ENCODE data around the gene KIAA0232.
"Not testable (repeated sequence)": the region's sequence is repeated elsewhere in the genome, so short reads cannot be mapped to it uniquely, and the experiment has no call there.

KIAA0232 gene

GRCh38 chr4:6804082-6804752, 21.7 kb downstream of the KIAA0232 start:
- no peak for DNase-seq (ENCODE audit: low read depth in 2 of 2)

GRCh38 chr4:6806924-6807626, 24.5 kb downstream of the KIAA0232 start:
- no peak for DNase-seq (ENCODE audit: low read depth in 2 of 2)

GRCh38 chr4:6808259-6808658, 25.7 kb downstream of the KIAA0232 start:
- DNase-seq (ENCODE audit: low read depth in 2 of 2), result no peak

- no peak for DNase-seq (ENCODE audit: low read depth in 2 of 2)
Observed at GRCh38 chr4:6811165-6811564, 28.6 kb downstream of the KIAA0232 start.

- no peak for DNase-seq (ENCODE audit: low read depth in 2 of 2)
Observed at GRCh38 chr4:6812766-6813165, 30.2 kb downstream of the KIAA0232 start.

GRCh38 chr4:6813725-6814124, 31.2 kb downstream of the KIAA0232 start:
- no peak for DNase-seq (ENCODE audit: low read depth in 2 of 2)

- DNase-seq (ENCODE audit: low read depth in 2 of 2), result no peak
Observed at GRCh38 chr4:6815029-6815836, 32.7 kb downstream of the KIAA0232 start.

- DNase-seq (ENCODE audit: low read depth in 2 of 2), result no peak
Observed at GRCh38 chr4:6819295-6819694, 36.8 kb downstream of the KIAA0232 start.

GRCh38 chr4:6820695-6821094, 38.2 kb downstream of the KIAA0232 start:
- no peak for DNase-seq (ENCODE audit: low read depth in 2 of 2)

- DNase-seq (ENCODE audit: low read depth in 2 of 2), result no peak
Observed at GRCh38 chr4:6824071-6824470, 41.5 kb downstream of the KIAA0232 start.

- no peak for DNase-seq (ENCODE audit: low read depth in 2 of 2)
Observed at GRCh38 chr4:6824772-6825402, 42.4 kb downstream of the KIAA0232 start.

GRCh38 chr4:6825403-6825802, 42.9 kb downstream of the KIAA0232 start:
- no peak for DNase-seq (ENCODE audit: low read depth in 2 of 2)

- DNase-seq (ENCODE audit: low read depth in 2 of 2), result no peak
Observed at GRCh38 chr4:6826781-6827508, 44.4 kb downstream of the KIAA0232 start.

GRCh38 chr4:6829086-6829485, 46.6 kb downstream of the KIAA0232 start:
- DNase-seq (ENCODE audit: low read depth in 2 of 2), result no peak

GRCh38 chr4:6834867-6835266, 52.3 kb downstream of the KIAA0232 start:
- no peak for DNase-seq (ENCODE audit: low read depth in 2 of 2)

GRCh38 chr4:6835616-6836015, 53.1 kb downstream of the KIAA0232 start:
- not testable (repeated sequence) for DNase-seq (ENCODE audit: low read depth in 2 of 2)

- not testable (repeated sequence) for DNase-seq (ENCODE audit: low read depth in 2 of 2)
Observed at GRCh38 chr4:6837106-6837505, 54.6 kb downstream of the KIAA0232 start.

- DNase-seq (ENCODE audit: low read depth in 2 of 2), result no peak
Observed at GRCh38 chr4:6839579-6839978, 57.1 kb downstream of the KIAA0232 start.

- no peak for DNase-seq (ENCODE audit: low read depth in 2 of 2)
Observed at GRCh38 chr4:6840062-6840976, 57.8 kb downstream of the KIAA0232 start.

GRCh38 chr4:6845027-6845426, 62.5 kb downstream of the KIAA0232 start:
- no peak for DNase-seq (ENCODE audit: low read depth in 2 of 2)
